ENCODE measurements around the gene CYFIP1.
A peak's percentile ranks its signal among the peaks of the same experiment; 100 is the strongest.

The CYFIP1 gene

DNA sequence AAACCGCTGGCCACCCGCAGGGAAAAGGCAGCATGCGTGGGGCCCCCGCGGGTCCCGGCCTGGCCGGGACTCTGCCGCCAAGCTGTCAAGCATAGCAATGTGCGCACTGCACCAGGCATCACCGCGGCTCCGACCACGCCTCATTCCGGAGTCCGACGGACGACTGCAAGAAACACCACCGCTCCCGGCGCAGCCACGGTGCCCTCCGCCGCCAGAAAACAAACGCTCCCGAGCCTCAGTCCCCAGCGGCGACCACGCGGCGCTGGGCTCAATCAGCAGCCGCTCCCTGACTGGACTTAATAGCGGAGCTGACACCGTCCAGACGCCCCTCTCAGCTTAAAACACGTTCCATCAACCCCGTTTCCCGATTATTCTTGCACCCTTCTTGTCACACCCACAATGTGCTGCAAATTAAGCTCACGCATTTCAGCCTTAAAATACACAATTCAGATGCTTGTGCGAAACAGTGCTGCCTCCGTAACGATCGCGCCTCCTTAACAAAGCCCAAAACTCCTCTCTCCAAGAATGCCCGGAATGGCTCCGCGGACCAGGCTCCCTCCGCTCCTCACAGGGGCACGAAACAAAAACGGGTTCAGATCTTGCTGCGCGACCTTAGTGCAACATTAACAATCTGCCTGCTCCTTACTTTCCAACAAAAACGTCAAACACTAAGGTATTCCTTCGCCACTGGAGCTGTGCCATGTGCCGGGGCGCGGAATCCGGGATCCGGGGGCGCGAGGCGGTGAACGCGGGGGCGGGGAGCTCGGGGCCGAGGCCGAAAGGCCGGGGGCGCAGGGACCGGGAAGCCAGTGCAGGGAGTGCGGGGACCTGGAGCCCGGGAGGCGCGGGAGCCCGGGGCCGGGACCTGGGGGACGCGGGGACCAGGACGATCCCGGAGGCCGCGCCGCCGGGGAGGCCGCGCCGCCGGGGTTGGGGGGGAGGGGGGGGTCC is 655 bp downstream of the CYFIP1 start:
- TF ChIP-seq, protein P1, sequence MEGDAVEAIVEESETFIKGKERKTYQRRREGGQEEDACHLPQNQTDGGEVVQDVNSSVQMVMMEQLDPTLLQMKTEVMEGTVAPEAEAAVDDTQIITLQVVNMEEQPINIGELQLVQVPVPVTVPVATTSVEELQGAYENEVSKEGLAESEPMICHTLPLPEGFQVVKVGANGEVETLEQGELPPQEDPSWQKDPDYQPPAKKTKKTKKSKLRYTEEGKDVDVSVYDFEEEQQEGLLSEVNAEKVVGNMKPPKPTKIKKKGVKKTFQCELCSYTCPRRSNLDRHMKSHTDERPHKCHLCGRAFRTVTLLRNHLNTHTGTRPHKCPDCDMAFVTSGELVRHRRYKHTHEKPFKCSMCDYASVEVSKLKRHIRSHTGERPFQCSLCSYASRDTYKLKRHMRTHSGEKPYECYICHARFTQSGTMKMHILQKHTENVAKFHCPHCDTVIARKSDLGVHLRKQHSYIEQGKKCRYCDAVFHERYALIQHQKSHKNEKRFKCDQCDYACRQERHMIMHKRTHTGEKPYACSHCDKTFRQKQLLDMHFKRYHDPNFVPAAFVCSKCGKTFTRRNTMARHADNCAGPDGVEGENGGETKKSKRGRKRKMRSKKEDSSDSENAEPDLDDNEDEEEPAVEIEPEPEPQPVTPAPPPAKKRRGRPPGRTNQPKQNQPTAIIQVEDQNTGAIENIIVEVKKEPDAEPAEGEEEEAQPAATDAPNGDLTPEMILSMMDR (IDR thresholded peaks at IDR 0.05), result no peak
- peak overlapping the region; percentile 79 for H3K4me3 ChIP-seq
- DNase-seq (ENCODE audit: low spot score), result no peak
- H3K27ac ChIP-seq, result peak overlapping the region; percentile 72 to 89

DNA sequence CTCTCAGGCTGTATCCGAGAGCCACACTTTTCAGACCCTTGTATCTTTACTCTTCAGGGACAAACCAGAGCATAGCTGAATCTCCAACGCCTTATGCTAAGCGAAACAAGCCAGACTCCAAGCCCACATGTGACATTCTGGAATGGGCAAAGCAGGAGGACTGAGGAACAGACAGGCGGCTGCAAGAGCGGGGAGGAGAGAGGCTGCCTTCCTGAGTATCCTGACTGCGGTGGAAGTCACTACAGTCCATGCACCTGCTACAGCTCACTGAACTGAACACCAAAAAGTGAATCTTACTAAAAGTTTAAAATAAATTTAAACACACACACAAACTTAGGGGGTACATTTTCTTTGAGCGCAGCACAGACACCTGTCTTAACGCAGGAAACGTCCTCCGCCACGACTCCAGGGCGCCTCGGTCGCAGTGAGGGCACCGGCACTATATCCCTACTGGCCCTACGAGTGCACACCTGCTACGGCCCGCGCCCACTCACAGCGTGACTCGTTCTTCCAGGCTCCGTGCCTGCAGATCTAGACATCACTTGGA is 1.4 kb downstream of the CYFIP1 start:
- no peak for DNase-seq (ENCODE audit: low spot score)
- peak overlapping the region in 1 of 2 donors; percentile 89 for H3K27ac ChIP-seq

DNA sequence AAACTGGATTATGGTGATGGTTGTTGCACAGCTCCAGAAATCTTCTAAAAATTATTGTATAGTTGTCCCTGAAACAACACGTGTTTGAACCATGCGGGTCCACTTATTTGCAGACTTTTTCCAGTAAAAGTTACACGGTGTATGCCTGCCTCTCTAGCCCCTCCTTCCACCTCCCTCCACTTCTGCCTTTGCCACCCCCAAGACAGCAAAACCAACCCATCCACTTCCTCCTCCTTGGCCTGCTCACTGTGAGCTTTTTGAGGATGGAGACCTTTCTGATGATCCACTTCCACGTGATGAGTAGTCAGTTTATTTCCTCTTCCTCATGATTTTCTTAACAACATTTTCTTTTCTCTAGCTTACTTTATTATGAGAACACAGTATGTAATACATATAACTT is 5.4 kb downstream of the CYFIP1 start:
- Histone ChIP-seq H3K4me3 (no peak overlapping the region), H3K27ac (no peak overlapping the region)
- TF ChIP-seq, protein P1 (IDR thresholded peaks at IDR 0.05), result no peak
- no peak for DNase-seq (ENCODE audit: low spot score)

More for the DNA sequence above, 1.4 kb downstream of the CYFIP1 start:
- peak overlapping the region; percentile 79 for H3K4me3 ChIP-seq
- TF ChIP-seq, protein P1 (IDR thresholded peaks at IDR 0.05), result no peak

DNA sequence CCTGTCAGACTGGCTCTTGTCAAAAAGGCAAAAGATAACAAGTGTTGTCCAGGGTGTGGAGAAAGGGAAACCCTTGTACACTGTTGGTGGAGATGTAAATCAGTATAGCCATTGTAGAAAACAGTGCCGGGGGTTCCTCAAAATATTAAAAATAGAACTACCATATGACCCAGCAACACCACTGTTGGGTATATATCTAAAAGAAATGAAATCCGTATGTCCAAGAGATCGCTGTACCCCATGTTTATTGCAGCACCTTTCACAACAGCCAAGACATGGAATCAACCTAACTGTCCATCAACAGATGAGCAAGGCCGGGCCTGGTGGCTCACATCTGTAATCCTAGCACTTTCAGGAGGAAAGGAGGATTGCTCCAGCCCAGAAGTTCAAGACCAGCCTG is 6.2 kb downstream of the CYFIP1 start:
- Histone ChIP-seq H3K27ac (no peak overlapping the region), H3K4me3 (no peak overlapping the region)
- DNase-seq (ENCODE audit: low spot score), result no peak
- TF ChIP-seq, protein P1 (IDR thresholded peaks at IDR 0.05), result no peak

DNA sequence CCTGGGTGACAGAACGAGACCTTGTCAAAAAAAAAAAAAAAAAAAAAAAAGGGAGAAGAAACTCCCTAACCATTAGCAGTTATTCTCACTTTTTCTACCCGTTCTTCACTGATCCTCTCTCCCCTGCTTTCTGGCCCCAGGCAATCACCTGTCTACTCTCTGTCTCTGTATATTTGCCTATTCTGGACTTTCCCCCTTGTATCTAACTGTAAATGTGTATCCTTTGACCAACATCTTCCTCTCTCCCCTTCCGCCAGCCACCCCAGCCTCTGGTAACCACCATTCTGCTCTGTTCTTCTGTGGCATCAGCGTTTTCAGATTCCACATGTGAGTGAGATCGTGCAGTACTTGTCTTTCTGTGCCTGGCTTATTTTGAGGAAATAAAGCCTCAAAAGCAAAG is 6.9 kb downstream of the CYFIP1 start:
- DNase-seq (ENCODE audit: low spot score), result no peak
- H3K27ac ChIP-seq, result no peak overlapping the region
- no peak overlapping the region for H3K4me3 ChIP-seq
- TF ChIP-seq, protein P1 (IDR thresholded peaks at IDR 0.05), result no peak

DNA sequence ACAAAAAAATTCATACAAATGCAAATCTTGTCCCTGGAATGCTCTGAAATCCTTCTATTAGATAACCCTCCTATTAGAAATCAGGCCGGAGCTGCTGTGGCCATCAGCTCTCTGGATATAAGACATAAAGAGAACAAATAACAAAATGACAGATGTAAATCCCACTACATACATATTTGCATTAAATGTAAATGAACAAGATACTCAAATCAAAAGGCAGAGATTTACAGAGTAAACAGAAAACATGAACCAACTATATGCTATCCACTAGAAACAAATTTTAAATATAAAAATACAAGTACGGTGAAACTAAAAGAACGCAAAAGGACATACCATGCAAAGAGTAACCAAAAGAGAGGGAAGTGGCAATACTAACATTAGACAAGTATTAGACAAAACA is 10.7 kb downstream of the CYFIP1 start:
- H3K27ac ChIP-seq, result no peak overlapping the region

More for the DNA sequence above, 10.7 kb downstream of the CYFIP1 start:
- TF ChIP-seq, protein P1 (IDR thresholded peaks at IDR 0.05), result no peak
- DNase-seq (ENCODE audit: low spot score), result no peak
- H3K4me3 ChIP-seq, result no peak overlapping the region

Measured in coronary artery (tissue), 2 donors.